GM18520 (cell line): ENCODE results near the gene PDE9A.
"Not testable (repeated sequence)": the region's sequence is repeated elsewhere in the genome, so short reads cannot be mapped to it uniquely, and the experiment has no call there.

ENCODE experiments used
- ATAC-seq: cut with Tn5 transposase; IDR thresholded peaks from one replicate; pipeline ENCODE4 v1.9.1; 2021; ENCODE audit not compliant: unreplicated experiment

PDE9A gene

GRCh38 chr21:42704861-42705260 lies 51.4 kb downstream of the PDE9A start:
- no peak for ATAC-seq

- ATAC-seq, result no peak
Measured at GRCh38 chr21:42705346-42705745, 51.9 kb downstream of the PDE9A start.

- ATAC-seq, result no peak
Measured at GRCh38 chr21:42705746-42706374, 52.4 kb downstream of the PDE9A start.

GRCh38 chr21:42706765-42707164 lies 53.3 kb downstream of the PDE9A start:
- ATAC-seq, result no peak

- ATAC-seq, result no peak
Measured at GRCh38 chr21:42707207-42707830, 53.9 kb downstream of the PDE9A start.

- ATAC-seq, result no peak
Measured at GRCh38 chr21:42708107-42708506, 54.7 kb downstream of the PDE9A start.

- not testable (repeated sequence) for ATAC-seq
Measured at GRCh38 chr21:42708916-42709315, 55.5 kb downstream of the PDE9A start.

GRCh38 chr21:42711667-42712066 lies 58.2 kb downstream of the PDE9A start:
- ATAC-seq, result no peak

GRCh38 chr21:42715427-42715826 lies 62.0 kb downstream of the PDE9A start:
- not testable (repeated sequence) for ATAC-seq

- no peak for ATAC-seq
Measured at GRCh38 chr21:42716074-42716473, 62.7 kb downstream of the PDE9A start.

- ATAC-seq, result not testable (repeated sequence)
Measured at GRCh38 chr21:42720484-42720883, 67.1 kb downstream of the PDE9A start.

- no peak for ATAC-seq
Measured at GRCh38 chr21:42721341-42721824, 68.0 kb downstream of the PDE9A start.

- ATAC-seq, result no peak
Measured at GRCh38 chr21:42722153-42722552, 68.7 kb downstream of the PDE9A start.

- no peak for ATAC-seq
Measured at GRCh38 chr21:42722808-42723473, 69.5 kb downstream of the PDE9A start.

GRCh38 chr21:42724226-42724920 lies 71.0 kb downstream of the PDE9A start:
- no peak for ATAC-seq

- no peak for ATAC-seq
Measured at GRCh38 chr21:42725416-42725930, 72.1 kb downstream of the PDE9A start.

- ATAC-seq, result no peak
Measured at GRCh38 chr21:42731264-42732032, 78.0 kb downstream of the PDE9A start.

- no peak for ATAC-seq
Measured at GRCh38 chr21:42732033-42732410, 78.6 kb downstream of the PDE9A start.

- ATAC-seq, result no peak
Measured at GRCh38 chr21:42733037-42733627, 79.7 kb downstream of the PDE9A start.

- no peak for ATAC-seq
Measured at GRCh38 chr21:42733874-42734273, 80.5 kb downstream of the PDE9A start.
